ENCODE data around the gene TMEM208.

TMEM208 gene

DNA sequence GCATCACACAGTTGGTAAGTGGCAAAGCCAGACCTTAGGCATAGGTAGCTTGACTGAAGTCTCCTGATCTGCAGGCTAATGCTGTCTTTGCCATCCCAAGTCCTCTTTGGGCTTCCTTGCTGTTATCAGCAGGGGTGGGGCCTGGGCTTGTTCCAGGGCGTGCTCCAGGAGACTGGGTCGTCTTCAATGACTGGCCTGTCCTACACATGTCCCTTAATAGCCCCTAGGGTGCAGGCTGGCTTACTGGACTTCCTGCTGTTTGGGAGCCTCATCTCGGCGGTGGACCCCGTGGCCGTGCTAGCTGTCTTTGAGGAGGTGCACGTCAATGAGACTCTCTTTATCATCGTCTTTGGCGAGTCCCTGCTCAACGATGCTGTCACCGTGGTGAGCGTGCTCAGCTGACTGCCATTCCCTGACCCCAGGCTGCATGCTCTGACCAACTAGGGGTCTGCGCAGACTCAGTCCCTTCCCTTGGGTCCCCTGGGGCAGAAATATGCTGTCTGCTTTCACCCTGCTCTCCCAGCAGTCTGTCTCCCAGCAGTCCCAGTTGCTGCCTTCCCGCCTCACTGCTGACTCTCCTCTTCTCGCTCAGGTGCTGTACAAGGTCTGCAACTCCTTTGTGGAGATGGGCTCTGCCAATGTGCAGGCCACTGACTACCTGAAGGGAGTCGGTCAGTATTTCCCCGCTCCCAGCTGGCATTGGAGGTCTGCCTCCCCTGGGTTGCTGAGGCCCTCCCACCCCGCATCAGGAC is 28.0 kb downstream of the TMEM208 start:
- DNase-seq, result no peak

DNA sequence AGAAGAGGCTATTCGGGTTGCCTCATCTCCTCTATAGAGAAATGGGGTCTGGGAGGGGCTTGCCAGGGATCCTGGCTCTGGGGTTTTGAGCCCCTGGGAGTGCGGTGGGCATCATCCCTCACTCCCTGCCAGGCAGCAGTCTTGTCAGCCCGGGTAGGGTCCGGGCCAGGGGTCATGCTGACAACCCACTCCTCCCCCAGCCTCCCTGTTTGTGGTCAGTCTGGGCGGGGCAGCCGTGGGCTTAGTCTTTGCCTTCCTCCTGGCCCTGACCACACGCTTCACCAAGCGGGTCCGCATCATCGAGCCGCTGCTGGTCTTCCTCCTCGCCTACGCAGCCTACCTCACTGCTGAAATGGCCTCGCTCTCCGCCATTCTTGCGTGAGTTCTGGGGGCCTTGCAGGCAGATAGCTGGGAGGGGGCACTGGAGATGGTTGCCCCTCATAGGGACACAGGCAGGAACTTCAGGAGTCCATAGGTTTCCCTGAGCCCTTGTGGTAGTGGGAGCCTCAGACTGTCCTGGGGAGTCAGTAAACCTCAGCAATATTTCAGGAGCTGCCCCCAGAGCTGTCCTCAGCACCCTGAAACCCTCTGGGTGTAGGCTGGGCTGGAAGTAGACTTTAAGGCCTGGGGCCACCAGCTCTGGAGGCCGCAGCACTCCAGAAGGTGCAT is 28.8 kb downstream of the TMEM208 start:
- DNase-seq, result no peak

- DNase-seq, result no peak
Observed at GRCh38 chr16:67256701-67257230, 29.8 kb downstream of the TMEM208 start.

DNA sequence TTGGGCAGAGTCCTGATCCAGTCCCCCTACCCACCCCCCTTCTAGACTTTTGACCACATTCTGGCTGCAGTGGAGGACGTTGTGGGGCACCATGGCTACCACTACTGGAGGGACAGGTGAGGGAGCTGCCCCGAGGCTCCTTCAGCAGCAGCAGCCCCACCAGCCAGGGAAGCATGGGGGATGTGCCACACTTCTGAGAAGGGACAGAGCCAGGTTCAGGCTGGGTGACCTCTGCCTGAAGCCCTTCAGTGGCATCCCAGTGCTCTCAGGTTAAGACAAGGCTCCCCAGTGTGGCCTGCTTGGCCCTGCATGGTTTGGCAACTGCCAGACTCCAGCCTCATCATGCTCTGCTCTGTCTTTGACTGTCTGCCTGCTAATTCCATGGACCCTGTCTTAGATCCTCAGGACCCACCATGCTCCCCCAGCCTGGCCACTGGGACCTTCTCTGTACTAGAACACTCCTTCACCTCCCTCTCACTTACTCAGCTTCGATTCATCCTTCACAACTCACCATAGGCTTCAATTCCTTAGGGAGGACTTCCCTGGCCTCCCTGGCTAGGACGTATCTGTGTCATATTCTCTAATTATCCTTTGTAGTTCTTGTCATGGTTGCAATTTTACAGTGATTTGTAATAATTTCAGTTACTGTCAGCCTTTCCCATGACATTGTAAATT is 30.7 kb downstream of the TMEM208 start:
- DNase-seq, result no peak

GRCh38 chr16:67258161-67258835 is 31.4 kb downstream of the TMEM208 start:
- DNase-seq, result no peak

- DNase-seq, result no peak
Observed at GRCh38 chr16:67259705-67260104, 32.8 kb downstream of the TMEM208 start.

DNA sequence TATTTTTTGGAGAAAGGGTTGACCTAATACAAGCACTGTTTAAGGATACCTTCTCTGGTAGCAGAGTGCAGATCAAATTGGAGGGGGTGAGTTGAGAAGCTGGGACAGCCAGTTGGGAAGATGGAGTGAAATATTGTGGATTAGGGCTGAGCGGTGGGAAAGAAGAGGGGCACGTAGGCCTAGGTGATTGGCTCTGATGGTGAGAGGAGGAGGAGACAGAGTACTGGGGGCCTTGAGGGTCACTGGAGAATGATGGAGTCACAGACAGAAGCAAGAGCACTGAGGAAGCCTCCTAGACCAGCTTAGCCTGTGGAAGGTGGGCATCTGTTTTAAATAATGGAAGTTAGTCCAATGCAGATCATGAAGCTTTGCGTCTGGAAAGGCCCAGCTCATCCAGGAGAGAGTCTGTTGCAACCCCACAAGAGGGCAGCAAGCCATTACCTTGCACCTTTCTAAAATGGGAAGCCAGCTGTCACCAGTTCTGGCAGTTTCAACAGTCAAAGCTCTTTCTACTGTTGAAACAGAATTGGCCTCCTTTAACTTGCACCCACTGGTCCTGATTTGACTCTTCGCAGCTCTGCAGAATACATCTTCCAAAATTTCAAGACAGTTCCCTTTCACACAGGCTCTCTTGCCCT is 33.6 kb downstream of the TMEM208 start:
- DNase-seq, result peak; percentile 68

- no peak for DNase-seq
Observed at GRCh38 chr16:67263201-67263600, 36.3 kb downstream of the TMEM208 start.

GRCh38 chr16:67264277-67264676 is 37.3 kb downstream of the TMEM208 start:
- no peak for DNase-seq

DNA sequence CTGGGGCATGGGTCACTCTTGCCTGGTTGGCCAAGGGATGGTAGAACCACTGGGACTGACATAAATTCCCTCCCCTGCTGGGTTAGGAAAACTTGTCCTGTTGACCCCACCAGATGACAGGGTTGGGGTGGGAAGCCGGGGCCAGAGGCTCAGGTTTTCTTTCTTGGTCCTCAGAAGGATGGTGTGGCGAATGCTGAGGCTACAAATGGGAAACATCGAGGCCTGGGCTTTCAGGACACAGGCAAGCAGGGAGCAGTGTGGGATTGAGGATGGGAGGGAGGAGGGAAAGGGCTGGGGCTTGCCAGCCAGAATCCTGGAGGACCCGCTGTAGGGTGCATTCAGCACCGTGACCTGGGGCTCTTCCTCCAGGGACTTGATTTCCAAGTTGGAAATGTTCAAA is 37.9 kb downstream of the TMEM208 start:
- no peak for DNase-seq

DNA sequence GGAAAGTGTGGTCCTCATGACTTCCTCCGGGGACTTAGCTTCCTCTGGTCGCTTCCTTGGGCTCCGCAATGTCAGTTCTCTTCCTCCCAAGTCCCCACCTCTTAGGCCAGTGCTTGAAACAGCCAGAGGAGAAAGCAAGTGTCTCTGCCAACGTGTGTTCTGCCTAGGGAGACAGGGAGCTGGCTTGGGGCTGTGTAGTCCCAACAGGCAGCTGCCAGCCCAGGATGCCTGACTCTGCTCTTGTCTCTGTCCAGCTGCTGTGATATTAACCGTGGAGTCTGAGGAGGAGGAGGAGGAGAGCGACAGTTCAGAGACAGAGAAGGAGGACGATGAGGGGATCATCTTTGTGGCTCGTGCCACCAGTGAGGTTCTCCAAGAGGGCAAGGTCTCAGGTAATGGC is 38.9 kb downstream of the TMEM208 start:
- no peak for DNase-seq

DNA sequence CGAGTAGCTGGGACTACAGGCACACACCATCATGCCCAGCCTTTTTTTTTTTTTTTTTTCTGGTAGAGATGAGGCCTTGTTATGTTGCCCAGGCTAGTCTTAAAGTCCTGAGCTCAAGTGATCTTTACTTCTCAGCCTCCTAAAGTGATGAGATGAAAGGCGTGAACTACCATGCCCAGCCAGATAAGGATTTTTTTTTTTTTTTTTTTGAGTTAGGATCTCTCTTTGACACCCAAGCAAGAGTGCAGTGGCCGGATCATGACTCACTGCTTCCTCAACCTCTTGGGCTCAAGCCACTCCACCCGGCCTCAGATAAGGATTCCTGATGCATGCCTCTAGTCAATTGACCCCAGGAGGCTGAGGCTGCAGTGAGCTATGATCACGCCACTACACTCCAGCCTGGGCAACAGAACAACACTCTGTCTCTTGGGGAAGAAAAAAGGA is 41.2 kb downstream of the TMEM208 start:
- peak; percentile 80 for DNase-seq

GRCh38 chr16:67269766-67270165 is 42.8 kb downstream of the TMEM208 start:
- peak; percentile 72 for DNase-seq

- DNase-seq, result no peak
Observed at GRCh38 chr16:67270931-67271338, 44.0 kb downstream of the TMEM208 start.

- no peak for DNase-seq
Observed at GRCh38 chr16:67271446-67271845, 44.5 kb downstream of the TMEM208 start.

- DNase-seq, result no peak
Observed at GRCh38 chr16:67275321-67275720, 48.4 kb downstream of the TMEM208 start.

DNA sequence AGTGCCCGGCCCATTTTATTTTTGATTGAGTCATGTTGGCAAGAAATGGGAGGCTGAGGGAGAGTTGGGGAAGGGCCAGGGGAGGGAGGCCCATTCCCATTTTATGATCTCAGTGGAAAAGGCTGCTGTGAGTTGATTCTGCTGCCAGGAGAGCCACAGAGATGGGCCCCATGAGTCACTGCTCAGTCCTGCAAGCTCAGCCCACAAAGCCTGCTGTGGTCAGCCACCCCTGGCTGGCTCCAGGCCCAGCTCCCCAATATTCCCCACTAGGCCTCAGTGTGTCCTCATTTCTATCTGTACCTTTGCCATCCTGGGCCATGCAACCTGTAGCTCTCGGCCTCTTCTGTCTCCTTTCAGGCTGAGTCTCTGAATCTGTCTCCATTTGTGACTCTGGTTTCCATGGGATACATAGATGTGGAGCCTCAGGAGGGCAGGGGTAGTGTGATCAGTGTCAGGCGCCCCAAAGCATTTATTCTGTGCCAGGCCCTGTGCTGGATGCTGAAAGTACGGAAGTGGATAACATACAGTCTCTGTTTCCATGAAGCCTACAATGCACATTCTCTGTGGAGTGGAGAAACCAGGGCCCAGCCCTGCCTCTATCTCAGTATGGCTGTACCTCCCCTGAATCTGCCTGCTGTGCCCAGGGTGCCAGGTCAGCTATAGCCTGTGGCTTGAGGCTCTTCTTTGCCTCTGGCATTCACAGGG is 50.5 kb downstream of the TMEM208 start:
- peak; percentile 99 for DNase-seq

DNA sequence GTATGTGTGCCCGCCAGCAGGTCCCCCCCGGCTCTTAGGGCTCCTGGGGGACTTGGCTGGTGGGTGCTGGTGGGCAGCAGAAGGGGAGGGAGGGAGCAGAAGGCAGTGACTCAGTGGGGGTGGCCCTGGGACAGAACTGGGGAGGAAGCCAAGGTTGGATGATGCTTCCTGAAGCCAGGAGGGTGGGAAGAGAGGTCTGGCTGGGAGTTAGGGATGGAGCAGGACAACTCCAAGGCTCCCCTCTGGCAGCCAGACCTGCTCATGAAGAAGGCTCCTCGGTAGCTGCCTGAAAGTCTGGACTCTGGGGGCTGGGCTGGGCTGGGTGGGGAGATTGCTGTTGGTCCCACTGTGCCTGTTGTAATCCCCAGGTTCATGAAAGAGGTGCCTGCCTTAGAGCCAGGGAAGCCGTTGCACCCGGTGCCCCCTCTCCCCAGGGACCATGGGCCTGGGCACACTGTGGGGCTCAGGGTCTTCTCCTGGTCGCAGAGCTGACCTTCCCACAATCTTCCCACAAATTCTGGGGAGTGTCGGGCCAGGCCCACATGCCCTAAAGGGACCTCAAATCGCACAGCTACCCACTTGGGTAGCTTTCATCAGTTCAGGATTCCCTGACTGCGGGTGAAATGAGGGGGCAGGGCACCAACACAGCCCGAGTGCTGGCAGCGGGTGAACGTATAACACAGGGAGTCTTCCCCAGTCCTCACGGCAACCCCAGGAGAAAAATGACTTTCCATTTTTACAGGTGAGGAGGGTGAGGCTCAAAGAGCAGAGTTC is 51.3 kb downstream of the TMEM208 start:
- peak; percentile 88 for DNase-seq

All from fibroblast of skin of right quadriceps (primary cell).